GM18870 (cell line): Measurements from ENCODE around the gene MBTPS1.

Experiments used
- ATAC-seq: cut with Tn5 transposase; IDR thresholded peaks from one replicate; pipeline ENCODE4 v1.9.1; 2021; ENCODE audit warnings: moderate library complexity; ENCODE audit not compliant: unreplicated experiment

The MBTPS1 gene

GRCh38 chr16:84080378-84080777 lies 36.4 kb downstream of the MBTPS1 start:
- no peak for ATAC-seq

GRCh38 chr16:84079664-84080063 lies 37.1 kb downstream of the MBTPS1 start:
- no peak for ATAC-seq

- ATAC-seq = no peak
Measured at GRCh38 chr16:84075376-84075775, 41.4 kb downstream of the MBTPS1 start.

- ATAC-seq = no peak
Measured at GRCh38 chr16:84074721-84075120, 42.0 kb downstream of the MBTPS1 start.

- no peak for ATAC-seq
Measured at GRCh38 chr16:84072014-84072413, 44.7 kb downstream of the MBTPS1 start.

- ATAC-seq = no peak
Measured at GRCh38 chr16:84071121-84071520, 45.6 kb downstream of the MBTPS1 start.

GRCh38 chr16:84069540-84069939 lies 47.2 kb downstream of the MBTPS1 start:
- ATAC-seq = no peak

- ATAC-seq = no peak
Measured at GRCh38 chr16:84068783-84069462, 47.8 kb downstream of the MBTPS1 start.

GRCh38 chr16:84068041-84068440 lies 48.7 kb downstream of the MBTPS1 start:
- ATAC-seq = no peak

GRCh38 chr16:84067640-84068039 lies 49.1 kb downstream of the MBTPS1 start:
- no peak for ATAC-seq

- no peak for ATAC-seq
Measured at GRCh38 chr16:84065536-84066132, 51.1 kb downstream of the MBTPS1 start.

- ATAC-seq = no peak
Measured at GRCh38 chr16:84063980-84064379, 52.8 kb downstream of the MBTPS1 start.

GRCh38 chr16:84062734-84063640 lies 53.8 kb downstream of the MBTPS1 start:
- no peak for ATAC-seq

- no peak for ATAC-seq
Measured at GRCh38 chr16:84061236-84061819, 55.4 kb downstream of the MBTPS1 start.

GRCh38 chr16:84059946-84060901 lies 56.5 kb downstream of the MBTPS1 start:
- no peak for ATAC-seq

- no peak for ATAC-seq
Measured at GRCh38 chr16:84059111-84059510, 57.6 kb downstream of the MBTPS1 start.

GRCh38 chr16:84058664-84059063 lies 58.1 kb downstream of the MBTPS1 start:
- no peak for ATAC-seq

- ATAC-seq = no peak
Measured at GRCh38 chr16:84058211-84058610, 58.5 kb downstream of the MBTPS1 start.

GRCh38 chr16:84056933-84057332 lies 59.8 kb downstream of the MBTPS1 start:
- ATAC-seq = no peak
